Kidney epithelial cell (primary cell): Measurements from ENCODE around the gene ANKZF1. TPM values are rescaled to one million over a fixed set of nuclear protein-coding genes. Genes with fewer than 3 reads are reported as not detected.

Experiments used
- DNase-seq: peaks from one replicate; pipeline ENCODE4 v3.0.0-alpha.2; 2010; ENCODE audit warnings: low read depth
- H3K27me3 ChIP-seq: 2 replicates; pipeline ENCODE4 v1.6.0; 2011; ENCODE audit warnings: low read length; ENCODE audit not compliant: control insufficient read depth, insufficient read depth
- H3K36me3 ChIP-seq: 2 replicates; pipeline ENCODE4 v1.5.1; 2011; ENCODE audit warnings: low read length; ENCODE audit not compliant: control insufficient read depth, insufficient read depth
- H3K4me3 ChIP-seq: 2 replicates; pipeline ENCODE4 v1.5.1; 2011; ENCODE audit warnings: low read depth, mild to moderate bottlenecking, control low read depth, low read length
- CTCF ChIP-seq: IDR thresholded peaks from 2 replicates; pipeline ENCODE4 v1.5.1; 2011; ENCODE audit warnings: mild to moderate bottlenecking, moderate library complexity, low read length, control low read depth, inconsistent platforms; ENCODE audit not compliant: insufficient read depth, poor library complexity, severe bottlenecking
- total RNA-seq: library from RNA; depleted of rRNA; stranded (reverse); fragments of >200 nt; gene quantifications from 2 replicates; pipeline ENCODE4 v1.2.3, GENCODE V29; 2015

The ANKZF1 gene
- total RNA-seq, 1 donor from 2014 or later, result 52.3 TPM

GRCh38 chr2:219247678-219248642 lies 18.4 kb downstream of the ANKZF1 start:
- no peaks in the 10 kb centered on the region for H3K36me3 ChIP-seq
- TF ChIP-seq CTCF, result no peak
- no peak overlapping the region for H3K4me3 ChIP-seq
- no peak for DNase-seq
- H3K27me3 ChIP-seq, result no peaks in the 10 kb centered on the region

- no peak overlapping the region for H3K4me3 ChIP-seq
- no peak for TF ChIP-seq CTCF
- no peaks in the 10 kb centered on the region for H3K27me3 ChIP-seq
- DNase-seq, result no peak
- H3K36me3 ChIP-seq, result no peaks in the 10 kb centered on the region
Observed at GRCh38 chr2:219248845-219249202, 19.2 kb downstream of the ANKZF1 start.

GRCh38 chr2:219249203-219249980 lies 19.8 kb downstream of the ANKZF1 start:
- Histone ChIP-seq H3K36me3 (no peaks in the 10 kb centered on the region), H3K27me3 (peaks cover 5% of the 10 kb centered on the region), H3K4me3 (no peak overlapping the region)
- DNase-seq, result peak; percentile 96
- TF ChIP-seq CTCF, result no peak

GRCh38 chr2:219250049-219250781 lies 20.6 kb downstream of the ANKZF1 start:
- Histone ChIP-seq H3K27me3 (peaks cover 9% of the 10 kb centered on the region), H3K4me3 (no peak overlapping the region), H3K36me3 (no peaks in the 10 kb centered on the region)
- no peak for DNase-seq
- no peak for TF ChIP-seq CTCF

- H3K27me3 ChIP-seq, result peaks cover 9% of the 10 kb centered on the region
- no peak for TF ChIP-seq CTCF
- DNase-seq, result no peak
- no peak overlapping the region for H3K4me3 ChIP-seq
- H3K36me3 ChIP-seq, result no peaks in the 10 kb centered on the region
Observed at GRCh38 chr2:219251656-219252055, 22.1 kb downstream of the ANKZF1 start.
